Lower lobe of right lung (tissue), 2 donors: ENCODE results near the gene PGM5. TPM values are rescaled to one million over a fixed set of nuclear protein-coding genes. Genes with fewer than 3 reads are reported as not detected.
A peak's percentile ranks its signal among the peaks of the same experiment; 100 is the strongest.

Source experiments
- ATAC-seq, 2 donors: fragments of 200-7000 bp; cut with Tn5 transposase; one replicate each; pipeline ENCODE4 v1.9.1; 2020 to 2022; ENCODE audit warnings: mild to moderate bottlenecking in 2 of 2, moderate library complexity in 2 of 2
- DNase-seq: peaks from one replicate; pipeline ENCODE4 v3.0.0-alpha.2; 2020
- H3K27ac ChIP-seq: fragments of 200-600 bp; one replicate; pipeline ENCODE4 v1.8.0; 2022
- H3K27me3 ChIP-seq: fragments of 200-600 bp; one replicate; pipeline ENCODE4 v1.8.0; 2022; ENCODE audit warnings: low read depth
- H3K36me3 ChIP-seq: fragments of 200-600 bp; one replicate; pipeline ENCODE4 v1.8.0; 2022; ENCODE audit warnings: mild to moderate bottlenecking
- H3K4me1 ChIP-seq: fragments of 200-600 bp; one replicate; pipeline ENCODE4 v1.8.0; 2022
- H3K4me3 ChIP-seq: fragments of 200-600 bp; one replicate; pipeline ENCODE4 v1.8.0; 2022; ENCODE audit warnings: mild to moderate bottlenecking
- H3K9me3 ChIP-seq: fragments of 200-600 bp; one replicate; pipeline ENCODE4 v1.8.0; 2022
- CTCF ChIP-seq: fragments of 200-600 bp; IDR thresholded peaks from one replicate; pipeline ENCODE4 v1.8.0; 2022; ENCODE audit warnings: antibody characterized with exemption, mild to moderate bottlenecking
- intact Hi-C: fragments of 100-400 bp; cut with DNase I; formaldehyde crosslinking; loops from one replicate; pipeline ENCODE4 v1.11.0; 2022
- total RNA-seq: library from RNA; stranded (reverse); fragmentation: NEBNext Ultra II Directional; extraction: Animal tissue kit (Norgen Biotek cat#: 25700); gene quantifications from one replicate; pipeline ENCODE4 v1.2.1, GENCODE V29; 2021
- donor health status: DM: no; HTN: yes; CAD: no; lungs with severe emphysema.

PGM5 gene
- total RNA-seq, 1 donor from 2014 or later: 26.3 TPM

GRCh38 chr9:68513385-68513784, 157.0 kb downstream of the PGM5 start:
- Histone ChIP-seq H3K36me3 (no peaks in the 10 kb centered on the region), H3K27ac (no peak overlapping the region), H3K4me3 (no peak overlapping the region), H3K9me3 (no peaks in the 10 kb centered on the region), H3K4me1 (no peaks in the 10 kb centered on the region), H3K27me3 (no peaks in the 10 kb centered on the region)
- no peak for DNase-seq
- intact Hi-C loops: no loop called here
- TF ChIP-seq CTCF: no peak
- no peak for ATAC-seq

GRCh38 chr9:68513981-68514380, 157.6 kb downstream of the PGM5 start:
- ATAC-seq: no peak
- Histone ChIP-seq H3K4me3 (no peak overlapping the region), H3K27me3 (no peaks in the 10 kb centered on the region), H3K9me3 (no peaks in the 10 kb centered on the region), H3K27ac (no peak overlapping the region), H3K4me1 (no peaks in the 10 kb centered on the region), H3K36me3 (no peaks in the 10 kb centered on the region)
- DNase-seq: no peak
- no peak for TF ChIP-seq CTCF
- intact Hi-C loops: no loop called here

GRCh38 chr9:68515326-68516017, 159.1 kb downstream of the PGM5 start:
- H3K4me1 ChIP-seq: no peaks in the 10 kb centered on the region
- no peak overlapping the region for H3K4me3 ChIP-seq
- H3K9me3 ChIP-seq: no peaks in the 10 kb centered on the region
- no peaks in the 10 kb centered on the region for H3K27me3 ChIP-seq
- ATAC-seq (peak; percentile 92 to 94), DNase-seq (no peak)
- no peak for TF ChIP-seq CTCF
- intact Hi-C loops: no loop called here
- H3K27ac ChIP-seq: no peak overlapping the region
- H3K36me3 ChIP-seq: no peaks in the 10 kb centered on the region

- H3K27me3 ChIP-seq: no peaks in the 10 kb centered on the region
- peak; percentile 53 to 79 for ATAC-seq
- H3K9me3 ChIP-seq: no peaks in the 10 kb centered on the region
- no peak overlapping the region for H3K4me3 ChIP-seq
- H3K27ac ChIP-seq: no peak overlapping the region
- TF ChIP-seq CTCF: no peak
- intact Hi-C loops: no loop called here
- no peaks in the 10 kb centered on the region for H3K4me1 ChIP-seq
- DNase-seq: peak; percentile 64
- no peaks in the 10 kb centered on the region for H3K36me3 ChIP-seq
Measured at GRCh38 chr9:68522131-68522530, 165.7 kb downstream of the PGM5 start.

GRCh38 chr9:68522954-68523353, 166.5 kb downstream of the PGM5 start:
- H3K9me3 ChIP-seq: no peaks in the 10 kb centered on the region
- no peak overlapping the region for H3K27ac ChIP-seq
- TF ChIP-seq CTCF: no peak
- DNase-seq (no peak), ATAC-seq (no peak)
- no peaks in the 10 kb centered on the region for H3K4me1 ChIP-seq
- no peaks in the 10 kb centered on the region for H3K27me3 ChIP-seq
- intact Hi-C loops: no loop called here
- H3K36me3 ChIP-seq: no peaks in the 10 kb centered on the region
- H3K4me3 ChIP-seq: no peak overlapping the region
